DMS114 treated with DMSO at 0.1 percent for 48 hours (cell line): Measurements from ENCODE around the gene MADD.
"Not testable (repeated sequence)": the region's sequence is repeated elsewhere in the genome, so short reads cannot be mapped to it uniquely, and the experiment has no call there.

Experiments used
- DNase-seq: peaks from one replicate; lab custom pipeline; 2025; ENCODE audit not compliant: unreplicated experiment; lab: John Stamatoyannopoulos, UW

MADD gene

GRCh38 chr11:47272706-47273105, 2.8 kb downstream of the MADD start:
- no peak for DNase-seq

GRCh38 chr11:47274495-47275235, 4.7 kb downstream of the MADD start:
- no peak for DNase-seq

- DNase-seq, result no peak
Observed at GRCh38 chr11:47276923-47277322, 7.0 kb downstream of the MADD start.

- no peak for DNase-seq
Observed at GRCh38 chr11:47278058-47278457, 8.1 kb downstream of the MADD start.

GRCh38 chr11:47278769-47279168, 8.8 kb downstream of the MADD start:
- DNase-seq, result no peak

GRCh38 chr11:47280099-47280498, 10.2 kb downstream of the MADD start:
- no peak for DNase-seq

- DNase-seq, result no peak
Observed at GRCh38 chr11:47280860-47281259, 10.9 kb downstream of the MADD start.

GRCh38 chr11:47282462-47282861, 12.5 kb downstream of the MADD start:
- no peak for DNase-seq

GRCh38 chr11:47284151-47284550, 14.2 kb downstream of the MADD start:
- DNase-seq, result no peak

- no peak for DNase-seq
Observed at GRCh38 chr11:47285969-47286770, 16.2 kb downstream of the MADD start.

GRCh38 chr11:47288066-47288465, 18.1 kb downstream of the MADD start:
- DNase-seq, result no peak

- DNase-seq, result no peak
Observed at GRCh38 chr11:47289856-47290255, 19.9 kb downstream of the MADD start.

GRCh38 chr11:47295385-47295784, 25.5 kb downstream of the MADD start:
- no peak for DNase-seq

GRCh38 chr11:47296045-47296444, 26.1 kb downstream of the MADD start:
- no peak for DNase-seq

GRCh38 chr11:47299078-47299477, 29.1 kb downstream of the MADD start:
- DNase-seq, result no peak

- DNase-seq, result no peak
Observed at GRCh38 chr11:47302853-47303252, 32.9 kb downstream of the MADD start.

GRCh38 chr11:47305734-47306483, 36.0 kb downstream of the MADD start:
- DNase-seq, result no peak

- DNase-seq, result no peak
Observed at GRCh38 chr11:47306484-47306844, 36.5 kb downstream of the MADD start.

GRCh38 chr11:47308050-47308823, 38.3 kb downstream of the MADD start:
- DNase-seq, result no peak

- no peak for DNase-seq
Observed at GRCh38 chr11:47314992-47315391, 45.1 kb downstream of the MADD start.

- not testable (repeated sequence) for DNase-seq
Observed at GRCh38 chr11:47316501-47316900, 46.6 kb downstream of the MADD start.
